Measurements from ENCODE around the gene MORC1. TPM values are rescaled to one million over a fixed set of nuclear protein-coding genes. Genes with fewer than 3 reads are reported as not detected.

The MORC1 gene
- total RNA-seq, 4 donors from 2014 or later = 0.20 to 0.22 TPM; not detected in 2

GRCh38 chr3:109132801-109133473 is 15.0 kb upstream of the MORC1 start:
- Histone ChIP-seq H3K36me3 (no peaks in the 10 kb centered on the region), H3K27me3 (no peaks in the 10 kb centered on the region), H3K4me1 (no peaks in the 10 kb centered on the region), H3K27ac (no peak overlapping the region), H3K9me3 (no peaks in the 10 kb centered on the region), H3K4me3 (no peak overlapping the region)
- 77 to 79% methylated on average over 5 of the region's 5 CpGs for WGBS, 2 donors
- TF ChIP-seq EP300 (IDR thresholded peaks at IDR 0.05) (no peak), POLR2A (IDR thresholded peaks at IDR 0.05) (no peak), CTCF (IDR thresholded peaks at IDR 0.05) (no peak)
- no peak for DNase-seq (ENCODE audit: low spot score in 2 of 2)

- no peak overlapping the region for H3K4me3 ChIP-seq
- DNase-seq (ENCODE audit: low spot score in 2 of 2) = no peak
- 70 to 72% methylated on average over 4 of the region's 4 CpGs for WGBS, 2 donors
Observed at GRCh38 chr3:109131276-109131675, 13.3 kb upstream of the MORC1 start.

GRCh38 chr3:109127553-109127952 is 9.6 kb upstream of the MORC1 start:
- no peaks in the 10 kb centered on the region for H3K36me3 ChIP-seq
- no peak for TF ChIP-seq CTCF (IDR thresholded peaks at IDR 0.05)
- TF ChIP-seq POLR2A (IDR thresholded peaks at IDR 0.05) = no peak
- TF ChIP-seq EP300 (IDR thresholded peaks at IDR 0.05) = no peak
- no peak for DNase-seq (ENCODE audit: low spot score in 2 of 2)
- no peak overlapping the region for H3K4me3 ChIP-seq
- H3K4me1 ChIP-seq = no peaks in the 10 kb centered on the region
- H3K9me3 ChIP-seq = no peaks in the 10 kb centered on the region
- H3K27ac ChIP-seq = no peak overlapping the region
- no peaks in the 10 kb centered on the region for H3K27me3 ChIP-seq
- 88 to 90% methylated on average over 2 of the region's 2 CpGs for WGBS, 2 donors

More at GRCh38 chr3:109131276-109131675, 13.3 kb upstream of the MORC1 start:
- H3K27ac ChIP-seq = no peak overlapping the region
- no peaks in the 10 kb centered on the region for H3K9me3 ChIP-seq
- H3K27me3 ChIP-seq = no peaks in the 10 kb centered on the region
- TF ChIP-seq CTCF (IDR thresholded peaks at IDR 0.05) (no peak), POLR2A (IDR thresholded peaks at IDR 0.05) (no peak), EP300 (IDR thresholded peaks at IDR 0.05) (no peak)
- no peaks in the 10 kb centered on the region for H3K4me1 ChIP-seq
- H3K36me3 ChIP-seq = no peaks in the 10 kb centered on the region

- TF ChIP-seq POLR2A (IDR thresholded peaks at IDR 0.05) (no peak), EP300 (IDR thresholded peaks at IDR 0.05) (no peak), CTCF (IDR thresholded peaks at IDR 0.05) (no peak)
- no peaks in the 10 kb centered on the region for H3K36me3 ChIP-seq
- H3K9me3 ChIP-seq = no peaks in the 10 kb centered on the region
- H3K27ac ChIP-seq = no peak overlapping the region
- no peak for DNase-seq (ENCODE audit: low spot score in 2 of 2)
- H3K4me3 ChIP-seq = no peak overlapping the region
- H3K27me3 ChIP-seq = no peaks in the 10 kb centered on the region
- no peaks in the 10 kb centered on the region for H3K4me1 ChIP-seq
Observed at GRCh38 chr3:109125902-109126301, 8.0 kb upstream of the MORC1 start.

GRCh38 chr3:109122690-109123089 is 4.8 kb upstream of the MORC1 start:
- H3K4me3 ChIP-seq = no peak overlapping the region

More at GRCh38 chr3:109122690-109123089, 4.8 kb upstream of the MORC1 start:
- Histone ChIP-seq H3K27me3 (no peaks in the 10 kb centered on the region), H3K27ac (no peak overlapping the region), H3K4me1 (no peaks in the 10 kb centered on the region), H3K36me3 (no peaks in the 10 kb centered on the region), H3K9me3 (no peaks in the 10 kb centered on the region)
- TF ChIP-seq EP300 (IDR thresholded peaks at IDR 0.05) = no peak
- no peak for TF ChIP-seq POLR2A (IDR thresholded peaks at IDR 0.05)
- TF ChIP-seq CTCF (IDR thresholded peaks at IDR 0.05) = no peak
- no peak for DNase-seq (ENCODE audit: low spot score in 2 of 2)

Measured in tibial nerve (tissue), 4 donors.